OCI-LY3 (cell line): ENCODE data around the gene MROH7.

Experiments used
- EZH2phosphoT487 ChIP-seq: fragments of 200-600 bp; shearing (Covaris generic); IDR thresholded peaks from 2 replicates; pipeline ENCODE4 v1.6.1; 2018; ENCODE audit warnings: antibody characterized with exemption, mixed run types, low read depth
- TF ChIP-seq, protein P1 (sequence below): fragments of 200-600, 300-600 bp; sonication (generic); IDR thresholded peaks from 2 replicates; pipeline ENCODE4 v1.5.1; 2014; ENCODE audit warnings: antibody characterized with exemption, low read length, low read depth

GRCh38 chr1:54614563-54614962, 27.0 kb upstream of the MROH7 start:
- TF ChIP-seq, protein P1, sequence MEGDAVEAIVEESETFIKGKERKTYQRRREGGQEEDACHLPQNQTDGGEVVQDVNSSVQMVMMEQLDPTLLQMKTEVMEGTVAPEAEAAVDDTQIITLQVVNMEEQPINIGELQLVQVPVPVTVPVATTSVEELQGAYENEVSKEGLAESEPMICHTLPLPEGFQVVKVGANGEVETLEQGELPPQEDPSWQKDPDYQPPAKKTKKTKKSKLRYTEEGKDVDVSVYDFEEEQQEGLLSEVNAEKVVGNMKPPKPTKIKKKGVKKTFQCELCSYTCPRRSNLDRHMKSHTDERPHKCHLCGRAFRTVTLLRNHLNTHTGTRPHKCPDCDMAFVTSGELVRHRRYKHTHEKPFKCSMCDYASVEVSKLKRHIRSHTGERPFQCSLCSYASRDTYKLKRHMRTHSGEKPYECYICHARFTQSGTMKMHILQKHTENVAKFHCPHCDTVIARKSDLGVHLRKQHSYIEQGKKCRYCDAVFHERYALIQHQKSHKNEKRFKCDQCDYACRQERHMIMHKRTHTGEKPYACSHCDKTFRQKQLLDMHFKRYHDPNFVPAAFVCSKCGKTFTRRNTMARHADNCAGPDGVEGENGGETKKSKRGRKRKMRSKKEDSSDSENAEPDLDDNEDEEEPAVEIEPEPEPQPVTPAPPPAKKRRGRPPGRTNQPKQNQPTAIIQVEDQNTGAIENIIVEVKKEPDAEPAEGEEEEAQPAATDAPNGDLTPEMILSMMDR, result no peak
- no peak for TF ChIP-seq EZH2phosphoT487
